SJSA1 (cell line): ENCODE measurements around the gene MUC20. TPM values are rescaled to one million over a fixed set of nuclear protein-coding genes. Genes with fewer than 3 reads are reported as not detected.
"Not testable (repeated sequence)": the region's sequence is repeated elsewhere in the genome, so short reads cannot be mapped to it uniquely, and the experiment has no call there.

ENCODE experiments used
- DNase-seq, 2 experiments: peaks; one replicate each; pipeline ENCODE4 v3.0.0-alpha.2; 2015 to 2020; ENCODE audit warnings: low spot score in 2 of 2, low read depth in 1 of 2
- H3K27ac ChIP-seq: fragments of 250-450 bp; sonication (Bioruptor Pico); 2 replicates; pipeline ENCODE4 v1.5.1; 2020; ENCODE audit warnings: mild to moderate bottlenecking, moderate library complexity
- H3K27me3 ChIP-seq: fragments of 250-450 bp; sonication (Bioruptor Pico); replicated peaks from 2 replicates; pipeline ENCODE4 v1.5.1; 2020; ENCODE audit warnings: mild to moderate bottlenecking, moderate library complexity
- H3K36me3 ChIP-seq: fragments of 250-450 bp; sonication (Bioruptor Pico); 2 replicates; pipeline ENCODE4 v1.5.1; 2020; ENCODE audit warnings: mild to moderate bottlenecking
- H3K4me1 ChIP-seq: fragments of 250-450 bp; sonication (Bioruptor Pico); replicated peaks from 2 replicates; pipeline ENCODE4 v1.6.1; 2021; ENCODE audit warnings: mild to moderate bottlenecking
- H3K4me3 ChIP-seq: fragments of 250-450 bp; sonication (Bioruptor Pico); 2 replicates; pipeline ENCODE4 v1.5.1; 2020; ENCODE audit warnings: mild to moderate bottlenecking
- H3K9me3 ChIP-seq: fragments of 250-450 bp; sonication (Bioruptor Pico); replicated peaks from 2 replicates; pipeline ENCODE4 v1.5.1; 2020; ENCODE audit warnings: mild to moderate bottlenecking
- total RNA-seq: library from RNA; depleted of rRNA; stranded (reverse); fragments of >200 nt; shearing (Covaris generic); gene quantifications from 2 replicates; pipeline ENCODE4 v1.2.3, GENCODE V29; 2014

MUC20 gene
- total RNA-seq, 1 experiment from 2014 or later, result not detected

GRCh38 chr3:195689184-195690070, 31.4 kb upstream of the MUC20 start:
- H3K36me3 ChIP-seq, result peaks cover 18% of the 10 kb centered on the region
- H3K9me3 ChIP-seq, H3K4me1 ChIP-seq, H3K27me3 ChIP-seq, H3K4me3 ChIP-seq, DNase-seq, H3K27ac ChIP-seq: not testable (repeated sequence)

GRCh38 chr3:195690951-195691350, 29.8 kb upstream of the MUC20 start:
- H3K27me3 ChIP-seq, result no peaks in the 10 kb centered on the region
- peaks cover 8% of the 10 kb centered on the region for H3K4me1 ChIP-seq
- no peak overlapping the region for H3K27ac ChIP-seq
- H3K9me3 ChIP-seq, result no peaks in the 10 kb centered on the region
- H3K36me3 ChIP-seq, result peaks cover 25% of the 10 kb centered on the region
- no peak overlapping the region for H3K4me3 ChIP-seq
- DNase-seq, result no peak

GRCh38 chr3:195691596-195692353, 29.0 kb upstream of the MUC20 start:
- H3K27me3 ChIP-seq, H3K9me3 ChIP-seq, H3K4me3 ChIP-seq, H3K4me1 ChIP-seq, H3K27ac ChIP-seq: not testable (repeated sequence)
- H3K36me3 ChIP-seq, result peaks cover 25% of the 10 kb centered on the region
- DNase-seq, result peak; percentile 42 to 73

GRCh38 chr3:195692354-195692685, 28.5 kb upstream of the MUC20 start:
- Histone ChIP-seq H3K9me3 (no peaks in the 10 kb centered on the region), H3K27ac (no peak overlapping the region), H3K27me3 (no peaks in the 10 kb centered on the region), H3K36me3 (peaks cover 25% of the 10 kb centered on the region), H3K4me1 (peaks cover 9% of the 10 kb centered on the region), H3K4me3 (no peak overlapping the region)
- peak in 1 of 2 experiments; percentile 41 for DNase-seq

GRCh38 chr3:195692781-195693427, 27.9 kb upstream of the MUC20 start:
- H3K4me1 ChIP-seq, result peaks cover 15% of the 10 kb centered on the region
- H3K9me3 ChIP-seq, result no peaks in the 10 kb centered on the region
- no peak overlapping the region for H3K4me3 ChIP-seq
- no peak overlapping the region for H3K27ac ChIP-seq
- peaks cover 25% of the 10 kb centered on the region for H3K36me3 ChIP-seq
- H3K27me3 ChIP-seq, result no peaks in the 10 kb centered on the region
- DNase-seq, result no peak

- no peak overlapping the region for H3K4me3 ChIP-seq
Observed at GRCh38 chr3:195693428-195694216, 27.2 kb upstream of the MUC20 start.

GRCh38 chr3:195694217-195695076, 26.3 kb upstream of the MUC20 start:
- H3K27ac ChIP-seq, H3K27me3 ChIP-seq, H3K9me3 ChIP-seq, DNase-seq, H3K4me3 ChIP-seq: not testable (repeated sequence)
- Histone ChIP-seq H3K4me1 (peaks cover 26% of the 10 kb centered on the region), H3K36me3 (peaks cover 25% of the 10 kb centered on the region)

More at GRCh38 chr3:195693428-195694216, 27.2 kb upstream of the MUC20 start:
- Histone ChIP-seq H3K27me3 (no peaks in the 10 kb centered on the region), H3K9me3 (no peaks in the 10 kb centered on the region), H3K36me3 (peaks cover 25% of the 10 kb centered on the region), H3K4me1 (peaks cover 22% of the 10 kb centered on the region), H3K27ac (no peak overlapping the region)
- no peak for DNase-seq

GRCh38 chr3:195696632-195697278, 24.0 kb upstream of the MUC20 start:
- H3K36me3 ChIP-seq, result peaks cover 25% of the 10 kb centered on the region
- 0 out of 2 replicates have a peak, but pooled peaks cover 4% of the 10 kb centered on the region for H3K27me3 ChIP-seq
- peaks cover 26% of the 10 kb centered on the region for H3K4me1 ChIP-seq
- H3K9me3 ChIP-seq, result no peaks in the 10 kb centered on the region
- DNase-seq, result peak in 1 of 2 experiments; percentile 44
- H3K4me3 ChIP-seq, result no peak overlapping the region
- H3K27ac ChIP-seq, result no peak overlapping the region

- H3K36me3 ChIP-seq, result peaks cover 18% of the 10 kb centered on the region
- H3K4me1 ChIP-seq, result peaks cover 19% of the 10 kb centered on the region
- H3K27ac ChIP-seq, result no peak overlapping the region
- peak in 1 of 2 experiments; percentile 39 for DNase-seq
- H3K9me3 ChIP-seq, result no peaks in the 10 kb centered on the region
- H3K4me3 ChIP-seq, result no peak overlapping the region
- 0 out of 2 replicates have a peak, but pooled peaks cover 4% of the 10 kb centered on the region for H3K27me3 ChIP-seq
Observed at GRCh38 chr3:195697582-195698324, 23.0 kb upstream of the MUC20 start.

- no peak for DNase-seq
- no peaks in the 10 kb centered on the region for H3K9me3 ChIP-seq
- no peak overlapping the region for H3K27ac ChIP-seq
- H3K36me3 ChIP-seq, result peaks cover 16% of the 10 kb centered on the region
- H3K4me3 ChIP-seq, result no peak overlapping the region
- peaks cover 19% of the 10 kb centered on the region for H3K4me1 ChIP-seq
- H3K27me3 ChIP-seq, result 0 out of 2 replicates have a peak, but pooled peaks cover 4% of the 10 kb centered on the region
Observed at GRCh38 chr3:195698325-195698646, 22.5 kb upstream of the MUC20 start.

- Histone ChIP-seq H3K27me3 (0 out of 2 replicates have a peak, but pooled peaks cover 4% of the 10 kb centered on the region), H3K4me3 (no peak overlapping the region), H3K27ac (no peak overlapping the region), H3K9me3 (no peaks in the 10 kb centered on the region), H3K36me3 (peaks cover 12% of the 10 kb centered on the region), H3K4me1 (peaks cover 19% of the 10 kb centered on the region)
- DNase-seq, result peak in 1 of 2 experiments; percentile 68
Observed at GRCh38 chr3:195698647-195699387, 22.0 kb upstream of the MUC20 start.
